ENCODE measurements around the gene RWDD1. TPM values are rescaled to one million over a fixed set of nuclear protein-coding genes. Genes with fewer than 3 reads are reported as not detected.
A peak's percentile ranks its signal among the peaks of the same experiment; 100 is the strongest.

RWDD1 gene
- total RNA-seq, 2 experiments from 2014 or later: 46.7 to 49.1 TPM

GRCh38 chr6:116562019-116562403 lies 9.3 kb upstream of the RWDD1 start:
- CTCF ChIA-PET: interaction anchor here (0.6 to 2.6 kb wide), 12 partner anchors 8 to 457 kb away, joined by 3 to 23 read pairs (median 6); partner anchors contain the start of genes CALHM4, RWDD1 and TRAPPC3L
- POLR2A ChIA-PET: no interaction called here
- Mint-ChIP-seq H3K27me3 (peaks cover 23% of the 10 kb centered on the region), H3K9me3 (no peaks in the 10 kb centered on the region), H3K36me3 (no peaks in the 10 kb centered on the region), H3K4me3 (no peak overlapping the region), H3K4me1 (ENCODE audit: low read depth) (peaks cover 2% of the 10 kb centered on the region), H3K27ac (no peak overlapping the region)
- no peak for DNase-seq
- intact Hi-C loops (cut with micrococcal nuclease): no loop called here

- CTCF ChIA-PET: interaction anchor here (0.6 to 2.6 kb wide), 14 partner anchors 9 to 458 kb away, joined by 3 to 23 read pairs (median 4); partner anchors contain the start of genes CALHM4, RWDD1 and TRAPPC3L
- peaks cover 2% of the 10 kb centered on the region for H3K4me1 Mint-ChIP-seq (ENCODE audit: low read depth)
- POLR2A ChIA-PET: no interaction called here
- no peak overlapping the region for H3K4me3 Mint-ChIP-seq
- DNase-seq: no peak
- no peaks in the 10 kb centered on the region for H3K9me3 Mint-ChIP-seq
- intact Hi-C loops (cut with micrococcal nuclease): no loop called here
- no peak overlapping the region for H3K27ac Mint-ChIP-seq
- no peaks in the 10 kb centered on the region for H3K36me3 Mint-ChIP-seq
- H3K27me3 Mint-ChIP-seq: peaks cover 23% of the 10 kb centered on the region
These were observed 8.7 kb upstream of the RWDD1 start for GRCh38 chr6:116562614-116563013.

DNA sequence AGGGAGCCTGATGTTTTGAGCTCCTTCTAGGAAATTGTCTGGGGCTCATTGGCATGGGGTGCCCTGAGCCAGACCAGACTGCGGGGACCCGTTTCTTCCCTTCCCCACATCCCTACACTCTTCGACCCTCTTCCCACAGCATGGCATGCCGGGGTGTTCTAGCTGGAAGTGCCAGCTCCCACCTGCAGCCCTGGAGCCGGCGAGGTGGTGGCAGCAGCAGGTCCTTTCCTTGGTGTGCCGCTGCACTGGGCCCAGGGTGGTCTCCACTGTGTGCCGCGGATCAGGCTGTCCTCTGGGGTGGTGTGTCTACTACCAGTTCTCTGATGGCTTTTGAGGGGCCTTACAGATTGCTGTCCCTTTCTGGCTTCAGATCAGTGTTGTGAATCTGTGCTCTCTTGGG lies 7.5 kb upstream of the RWDD1 start:
- no peak overlapping the region for H3K27ac Mint-ChIP-seq
- intact Hi-C loops (cut with micrococcal nuclease): no loop called here
- no peaks in the 10 kb centered on the region for H3K36me3 Mint-ChIP-seq
- H3K4me3 Mint-ChIP-seq: no peak overlapping the region
- H3K9me3 Mint-ChIP-seq: no peaks in the 10 kb centered on the region
- peaks cover 23% of the 10 kb centered on the region for H3K27me3 Mint-ChIP-seq
- ChIA-PET POLR2A (no interaction called here), CTCF (interaction anchor here (1.5 to 2.6 kb wide), 5 partner anchors 7 to 295 kb away, joined by 6 to 23 read pairs (median 9); partner anchors contain the start of genes CALHM4 and RWDD1)
- H3K4me1 Mint-ChIP-seq (ENCODE audit: low read depth): peaks cover 6% of the 10 kb centered on the region
- DNase-seq: no peak

- Mint-ChIP-seq H3K27ac (no peak overlapping the region), H3K9me3 (no peaks in the 10 kb centered on the region), H3K27me3 (peaks cover 23% of the 10 kb centered on the region), H3K4me3 (no peak overlapping the region), H3K36me3 (no peaks in the 10 kb centered on the region), H3K4me1 (ENCODE audit: low read depth) (peaks cover 11% of the 10 kb centered on the region)
- DNase-seq: no peak
- intact Hi-C loops (cut with micrococcal nuclease): no loop called here
- ChIA-PET CTCF (interaction anchor here (2.6 kb wide), 1 partner anchor 30 kb away, joined by 23 read pairs; no protein-coding TSS in a partner anchor), POLR2A (no interaction called here)
These were observed 7.0 kb upstream of the RWDD1 start for GRCh38 chr6:116564311-116564710.

GRCh38 chr6:116564921-116565872 lies 6.1 kb upstream of the RWDD1 start:
- no peak overlapping the region for H3K4me3 Mint-ChIP-seq
- intact Hi-C loops (cut with micrococcal nuclease): no loop called here
- H3K9me3 Mint-ChIP-seq: no peaks in the 10 kb centered on the region
- no peak overlapping the region for H3K27ac Mint-ChIP-seq
- ChIA-PET CTCF (interaction anchor here (1.0 to 1.2 kb wide), 3 partner anchors 30 to 348 kb away, joined by 3 to 4 read pairs (median 3); no protein-coding TSS in a partner anchor), POLR2A (no interaction called here)
- DNase-seq: peak; percentile 20
- H3K27me3 Mint-ChIP-seq: peaks cover 23% of the 10 kb centered on the region
- peaks cover 17% of the 10 kb centered on the region for H3K4me1 Mint-ChIP-seq (ENCODE audit: low read depth)
- no peaks in the 10 kb centered on the region for H3K36me3 Mint-ChIP-seq

DNA sequence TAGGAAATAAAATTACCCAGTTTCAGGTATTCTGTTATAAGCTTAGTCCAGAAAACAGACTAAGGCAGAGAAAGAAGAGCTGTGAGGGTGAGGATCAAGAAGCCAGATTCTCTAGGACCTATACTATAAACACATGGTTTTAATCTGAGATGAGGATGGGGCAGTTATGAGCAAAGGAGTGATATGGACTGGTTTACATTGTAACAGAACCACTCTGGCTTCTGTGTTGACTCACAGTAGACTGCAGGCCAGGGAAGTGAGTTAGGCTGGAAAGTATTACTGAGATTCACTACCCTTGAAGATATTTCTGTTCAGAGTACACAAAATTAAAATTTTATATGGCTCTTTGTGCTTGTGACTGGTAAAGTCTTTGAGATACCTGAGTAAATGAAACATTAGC lies 3.2 kb upstream of the RWDD1 start:
- intact Hi-C loops (cut with micrococcal nuclease): no loop called here
- no peak for DNase-seq
- POLR2A ChIA-PET: no interaction called here
- Mint-ChIP-seq H3K4me3 (no peak overlapping the region), H3K9me3 (no peaks in the 10 kb centered on the region), H3K4me1 (ENCODE audit: low read depth) (peaks cover 33% of the 10 kb centered on the region), H3K27me3 (peaks cover 10% of the 10 kb centered on the region), H3K36me3 (no peaks in the 10 kb centered on the region), H3K27ac (no peak overlapping the region)
- CTCF ChIA-PET: interaction anchor here (1.3 kb wide), 1 partner anchor 299 kb away, joined by 3 read pairs; no protein-coding TSS in a partner anchor

DNA sequence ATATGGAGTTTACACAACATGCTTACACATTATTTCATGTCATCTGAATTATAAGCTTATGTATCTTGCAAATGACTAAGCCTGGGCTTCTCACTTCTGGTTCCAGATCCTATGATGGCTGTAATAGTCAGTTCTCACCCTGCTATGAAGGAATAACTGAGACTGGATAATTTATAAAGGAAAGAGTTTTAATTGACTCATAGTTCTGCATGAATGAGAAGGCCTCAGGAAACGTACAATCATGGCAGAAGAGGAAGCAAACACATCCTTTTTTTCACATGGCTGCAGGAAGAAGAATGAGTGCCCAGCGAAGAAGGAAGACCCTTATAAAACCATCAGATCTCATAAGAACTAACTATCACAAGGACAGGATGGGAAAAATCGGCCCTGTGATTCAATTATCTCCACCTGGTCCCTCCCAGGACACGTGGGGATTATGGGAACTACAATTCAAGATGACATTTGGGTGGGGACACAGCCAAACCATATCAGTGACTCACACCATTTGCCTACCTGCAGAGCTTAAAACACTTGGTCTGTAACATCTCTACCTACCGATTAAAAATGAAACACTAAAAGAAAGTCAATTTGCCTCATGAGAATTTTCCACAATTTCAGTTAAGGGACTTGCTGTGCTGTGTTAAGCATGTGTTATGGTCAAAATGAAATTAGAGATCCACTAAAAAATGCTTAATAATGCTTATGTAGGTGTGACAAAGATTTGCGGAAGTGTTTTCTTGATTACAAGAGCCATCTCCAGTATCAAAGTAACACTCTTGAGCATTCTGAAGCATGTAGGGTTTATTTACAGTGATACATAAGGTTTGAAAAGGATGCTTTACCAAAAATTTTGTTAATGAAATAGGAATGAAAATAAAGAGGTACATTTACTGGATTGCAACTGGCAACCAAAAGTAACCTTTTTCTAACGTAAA lies 2.2 kb upstream of the RWDD1 start:
- POLR2A ChIA-PET: no interaction called here
- no peak overlapping the region for H3K27ac Mint-ChIP-seq
- H3K4me1 Mint-ChIP-seq (ENCODE audit: low read depth): peaks cover 42% of the 10 kb centered on the region

GRCh38 chr6:116571683-116572000 lies 338 bp downstream of the RWDD1 start:
- Mint-ChIP-seq H3K27me3 (no peaks in the 10 kb centered on the region), H3K9me3 (no peaks in the 10 kb centered on the region), H3K36me3 (peaks cover 17% of the 10 kb centered on the region), H3K4me3 (peak overlapping the region; percentile 97), H3K27ac (peak overlapping the region; percentile 84), H3K4me1 (ENCODE audit: low read depth) (peaks cover 54% of the 10 kb centered on the region)
- POLR2A ChIA-PET: interaction anchor here (0.6 to 2.3 kb wide), 8 partner anchors 12 to 291 kb away, joined by 3 to 15 read pairs (median 3); partner anchors contain the start of genes TSPYL1 and ZUP1
- intact Hi-C loops (cut with micrococcal nuclease): loop anchor here (1.0 to 10.0 kb wide), 10 partner anchors 45 to 1106 kb away; partner anchors contain the start of genes DSE, KPNA5, NUS1 and RSPH4A
- no peak for DNase-seq
- CTCF ChIA-PET: interaction anchor here (0.7 to 4.2 kb wide), 9 partner anchors 9 to 303 kb away, joined by 3 to 29 read pairs (median 9); no protein-coding TSS in a partner anchor

More for the DNA sequence above, 2.2 kb upstream of the RWDD1 start:
- Mint-ChIP-seq H3K27me3 (peaks cover 4% of the 10 kb centered on the region), H3K9me3 (no peaks in the 10 kb centered on the region), H3K36me3 (peaks cover 4% of the 10 kb centered on the region), H3K4me3 (no peak overlapping the region)
- no peak for DNase-seq
- CTCF ChIA-PET: interaction anchor here (1.3 to 4.2 kb wide), 3 partner anchors 8 to 300 kb away, joined by 3 to 29 read pairs (median 20); no protein-coding TSS in a partner anchor
- intact Hi-C loops (cut with micrococcal nuclease): no loop called here

DNA sequence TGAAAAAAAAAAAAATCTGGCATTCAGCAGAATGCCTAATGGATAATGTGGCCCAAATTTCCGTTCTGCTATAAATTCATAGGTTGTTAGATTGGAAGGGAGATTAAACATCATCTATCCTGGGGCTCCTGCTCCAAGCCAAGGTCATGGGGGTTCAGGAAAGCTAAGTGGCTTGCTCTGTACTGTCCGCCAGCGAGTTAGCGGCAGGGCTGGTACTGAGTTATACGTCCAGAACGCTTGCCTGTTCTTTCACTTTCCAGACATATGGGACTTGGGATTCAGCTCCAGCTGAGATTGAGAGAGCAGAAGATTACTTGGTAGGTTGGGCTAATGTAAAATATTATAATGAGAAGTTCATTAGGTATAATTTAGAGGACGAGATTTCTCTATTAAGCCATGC lies 858 bp downstream of the RWDD1 start:
- Mint-ChIP-seq H3K27ac (peak overlapping the region; percentile 84), H3K9me3 (no peaks in the 10 kb centered on the region), H3K4me3 (peak overlapping the region; percentile 97), H3K27me3 (no peaks in the 10 kb centered on the region), H3K4me1 (ENCODE audit: low read depth) (peaks cover 57% of the 10 kb centered on the region), H3K36me3 (peaks cover 18% of the 10 kb centered on the region)
- ChIA-PET CTCF (interaction anchor here (0.7 to 4.2 kb wide), 7 partner anchors 9 to 304 kb away, joined by 3 to 29 read pairs (median 9); no protein-coding TSS in a partner anchor), POLR2A (interaction anchor here (0.6 to 2.3 kb wide), 7 partner anchors 12 to 292 kb away, joined by 3 to 15 read pairs (median 3); partner anchors contain the start of genes TSPYL1 and ZUP1)
- intact Hi-C loops (cut with micrococcal nuclease): loop anchor here (5.0 to 10.0 kb wide), 3 partner anchors 200 to 1105 kb away; partner anchors contain the start of genes DSE and NUS1
- peak; percentile 16 for DNase-seq

DNA sequence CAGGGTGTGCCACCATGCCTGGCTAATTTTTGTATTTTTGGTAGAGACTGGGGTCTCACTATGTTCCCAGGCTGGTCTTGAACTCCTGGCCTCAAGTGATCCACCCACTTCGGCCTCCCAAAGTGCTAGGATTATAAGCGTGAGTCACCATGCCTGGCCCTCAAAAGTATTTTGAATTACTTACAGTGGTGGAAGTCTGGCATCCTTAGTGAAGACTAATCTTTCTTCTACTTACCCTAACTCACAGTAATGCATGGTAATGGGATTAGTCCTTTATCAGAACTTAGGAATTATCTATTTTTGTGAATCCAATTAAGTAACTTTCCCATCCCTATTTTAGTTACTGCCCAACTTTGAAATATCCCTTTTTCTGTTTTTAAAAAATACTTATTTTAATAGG lies 3.9 kb downstream of the RWDD1 start:
- Mint-ChIP-seq H3K36me3 (peaks cover 29% of the 10 kb centered on the region), H3K4me1 (ENCODE audit: low read depth) (peaks cover 55% of the 10 kb centered on the region), H3K9me3 (no peaks in the 10 kb centered on the region), H3K27ac (no peak overlapping the region), H3K27me3 (no peaks in the 10 kb centered on the region), H3K4me3 (no peak overlapping the region)
- POLR2A ChIA-PET: no interaction called here
- DNase-seq: no peak
- CTCF ChIA-PET: interaction anchor here (2.0 kb wide), 1 partner anchor 14 kb away, joined by 5 read pairs; no protein-coding TSS in a partner anchor
- intact Hi-C loops (cut with micrococcal nuclease): loop anchor here (10.0 kb wide), 1 partner anchor 270 kb away; no protein-coding TSS in a partner anchor

- no peak overlapping the region for H3K4me3 Mint-ChIP-seq
- no peaks in the 10 kb centered on the region for H3K27me3 Mint-ChIP-seq
- no peak overlapping the region for H3K27ac Mint-ChIP-seq
- DNase-seq: no peak
- ChIA-PET POLR2A (no interaction called here), CTCF (interaction anchor here (1.1 to 1.2 kb wide), 2 partner anchors 17 to 309 kb away, joined by 3 read pairs; no protein-coding TSS in a partner anchor)
- H3K36me3 Mint-ChIP-seq: peaks cover 37% of the 10 kb centered on the region
- intact Hi-C loops (cut with micrococcal nuclease): loop anchor here (2.0 to 10.0 kb wide), 2 partner anchors 67 to 267 kb away; no protein-coding TSS in a partner anchor
- H3K4me1 Mint-ChIP-seq (ENCODE audit: low read depth): peaks cover 47% of the 10 kb centered on the region
- H3K9me3 Mint-ChIP-seq: no peaks in the 10 kb centered on the region
These were observed 6.2 kb downstream of the RWDD1 start for GRCh38 chr6:116577486-116577885.

Data from activated CD4-positive, alpha-beta memory T cell treated with anti-CD3 and anti-CD28 coated beads for 36 hours (primary cell).